GM21576 (cell line): ENCODE measurements around the gene NIPSNAP3A.

Experiments
- ATAC-seq: cut with Tn5 transposase; IDR thresholded peaks from one replicate; pipeline ENCODE4 v1.9.1; 2021; ENCODE audit warnings: mild to moderate bottlenecking, moderate library complexity; ENCODE audit not compliant: unreplicated experiment

The NIPSNAP3A gene

DNA sequence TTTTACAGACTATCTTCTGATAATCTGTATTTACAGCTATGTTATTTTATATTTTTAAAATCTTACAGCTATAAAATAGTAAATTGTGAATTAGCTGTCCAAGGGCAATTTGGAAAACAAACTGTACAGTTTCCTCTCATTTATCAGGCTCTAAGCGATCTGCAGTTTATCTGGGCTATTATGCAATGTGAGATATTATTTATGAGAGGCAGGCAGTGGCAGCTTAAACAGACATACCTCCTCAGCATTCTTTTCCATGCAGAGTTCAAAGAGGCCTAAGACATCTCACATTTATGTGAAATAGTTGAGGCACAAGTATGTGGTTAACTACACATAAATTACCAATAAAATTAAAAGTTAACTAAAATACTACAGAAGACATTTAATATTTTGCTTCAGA, 26.6 kb downstream of the NIPSNAP3A start:
- ATAC-seq, result no peak

DNA sequence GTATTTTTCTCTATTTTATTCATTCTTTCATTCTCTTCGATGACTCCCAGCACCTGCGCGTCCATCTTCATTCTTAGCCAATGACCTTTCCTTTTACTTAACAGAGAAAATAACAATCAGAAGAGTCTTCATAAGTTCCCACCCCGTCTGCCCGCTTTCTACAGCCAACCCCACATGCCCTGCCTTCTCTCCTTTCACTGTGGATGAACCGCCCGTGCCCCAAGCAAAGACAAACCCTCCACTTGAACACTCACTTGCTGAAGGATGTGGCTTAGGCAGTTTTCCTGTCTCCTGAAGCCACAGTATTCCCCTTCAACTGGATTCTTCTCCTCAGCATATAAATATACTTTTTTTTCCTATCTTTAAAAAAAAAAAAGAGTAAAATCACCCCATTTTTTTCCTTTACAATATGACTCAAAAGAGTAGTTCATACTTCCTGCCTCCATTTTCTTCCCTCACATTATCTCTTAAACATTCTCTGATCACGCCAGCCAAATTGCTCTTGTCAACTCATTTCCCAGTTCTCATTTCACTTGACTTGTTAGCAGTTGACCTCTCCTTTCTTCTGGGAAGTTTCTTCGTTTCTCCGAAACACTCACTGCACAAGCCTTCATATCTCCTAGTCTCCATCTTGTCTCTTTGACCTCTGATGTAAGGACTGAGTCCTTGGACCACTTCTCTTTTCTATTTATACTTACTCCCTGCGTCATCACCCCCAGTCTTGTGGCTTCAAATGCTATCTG, 27.5 kb downstream of the NIPSNAP3A start:
- ATAC-seq, result peak; percentile 90

GRCh38 chr9:104775574-104775936, 28.1 kb downstream of the NIPSNAP3A start:
- ATAC-seq, result peak; percentile 61

DNA sequence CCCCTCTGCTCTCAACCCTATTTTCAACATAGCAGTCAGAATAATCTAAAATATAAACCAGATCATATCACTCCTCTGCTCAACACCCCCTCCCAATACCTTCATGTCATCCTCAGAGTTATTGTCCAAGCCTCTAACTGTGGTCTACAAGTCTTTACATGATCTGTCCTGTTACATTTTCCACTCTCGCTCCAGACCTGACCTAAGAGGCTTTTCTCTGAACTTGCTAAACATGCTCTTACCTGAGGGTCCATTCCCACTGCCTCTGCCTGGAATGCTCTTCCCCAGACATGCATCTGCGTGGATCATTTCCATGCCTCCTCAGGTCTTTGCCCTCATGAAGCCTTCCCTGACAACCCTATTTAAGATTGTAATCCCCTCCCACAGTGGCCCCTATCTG, 28.5 kb downstream of the NIPSNAP3A start:
- ATAC-seq, result no peak

DNA sequence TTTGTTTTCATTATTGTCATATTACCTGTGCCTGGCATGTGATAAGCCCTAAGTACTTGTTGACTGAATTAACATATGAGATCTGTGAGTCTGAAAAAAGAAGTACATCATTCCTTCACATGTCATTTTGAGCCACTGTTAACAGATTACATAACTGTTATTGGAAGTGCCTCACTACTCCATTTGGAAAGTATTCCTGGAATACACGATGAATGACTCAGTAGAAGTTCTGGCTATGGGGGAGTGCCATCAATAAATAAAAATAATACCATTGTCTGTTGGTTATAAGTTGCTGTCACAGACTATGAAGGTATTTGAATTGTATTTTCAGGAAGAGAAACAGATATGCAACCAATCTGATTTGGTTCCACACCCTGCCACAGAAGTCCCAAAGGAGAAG, 29.3 kb downstream of the NIPSNAP3A start:
- no peak for ATAC-seq

DNA sequence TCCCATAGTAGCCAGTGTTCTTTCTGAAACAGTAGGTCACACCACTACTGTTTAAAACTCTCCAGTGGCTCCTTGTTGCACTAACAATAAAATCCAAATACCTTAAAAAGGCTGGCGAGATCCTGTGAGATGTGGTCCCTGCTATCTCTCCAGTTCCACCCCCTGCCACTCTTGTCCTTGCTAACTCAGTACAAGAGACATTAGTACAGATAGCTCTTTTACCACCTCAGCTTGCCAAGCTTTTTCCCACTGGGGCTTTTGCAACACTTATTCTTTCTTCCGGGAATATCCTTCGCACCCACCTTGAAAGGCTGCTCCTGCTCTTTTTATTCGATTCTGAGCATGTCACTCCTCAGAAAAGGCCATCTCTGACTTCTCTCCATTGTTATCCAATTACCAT, 31.3 kb downstream of the NIPSNAP3A start:
- no peak for ATAC-seq

DNA sequence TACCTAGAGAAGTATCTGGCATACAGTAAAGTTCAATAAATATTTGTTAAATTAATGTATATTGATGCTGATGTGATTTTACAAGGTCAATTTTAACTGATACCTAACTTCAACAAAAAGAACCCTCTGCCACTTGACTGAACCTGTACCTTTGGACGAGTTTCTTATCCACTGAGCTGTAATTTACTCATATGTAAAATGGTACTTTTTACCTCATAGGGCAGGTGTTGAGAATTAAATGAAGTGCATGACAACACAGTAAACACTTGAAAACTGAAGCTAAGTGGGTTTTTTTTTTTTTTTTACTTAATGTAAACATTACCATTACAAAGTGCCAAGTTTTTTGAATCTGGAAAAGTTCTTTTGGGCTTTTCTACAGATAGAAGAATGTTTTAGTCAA, 31.9 kb downstream of the NIPSNAP3A start:
- ATAC-seq, result no peak

DNA sequence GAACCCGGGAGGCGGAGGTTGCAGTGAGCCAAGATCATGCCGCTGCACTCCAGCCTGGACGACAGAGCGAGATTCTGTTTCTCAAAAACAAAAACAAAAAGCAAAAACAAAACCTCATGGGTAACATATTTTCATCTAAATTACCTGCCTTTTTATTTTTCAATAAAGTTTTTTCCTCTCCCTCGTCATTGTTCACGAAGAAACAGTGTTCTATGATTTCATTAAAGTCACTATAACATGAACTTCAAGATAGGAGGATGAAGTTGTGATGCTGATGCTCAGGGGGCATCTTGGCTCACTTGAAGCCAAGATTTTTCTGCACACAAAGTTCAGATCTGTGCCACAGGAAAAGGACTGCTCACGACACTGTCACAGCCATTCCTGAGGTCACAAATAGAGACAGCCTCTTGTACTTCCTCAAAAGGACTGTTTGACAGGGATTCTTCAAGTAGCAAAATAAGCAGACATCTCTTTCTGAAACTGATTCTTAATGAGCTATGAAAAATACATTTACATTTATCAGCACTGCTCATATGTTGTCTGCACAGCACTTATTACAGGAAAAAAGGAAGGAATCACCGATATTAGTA, 32.6 kb downstream of the NIPSNAP3A start:
- no peak for ATAC-seq

DNA sequence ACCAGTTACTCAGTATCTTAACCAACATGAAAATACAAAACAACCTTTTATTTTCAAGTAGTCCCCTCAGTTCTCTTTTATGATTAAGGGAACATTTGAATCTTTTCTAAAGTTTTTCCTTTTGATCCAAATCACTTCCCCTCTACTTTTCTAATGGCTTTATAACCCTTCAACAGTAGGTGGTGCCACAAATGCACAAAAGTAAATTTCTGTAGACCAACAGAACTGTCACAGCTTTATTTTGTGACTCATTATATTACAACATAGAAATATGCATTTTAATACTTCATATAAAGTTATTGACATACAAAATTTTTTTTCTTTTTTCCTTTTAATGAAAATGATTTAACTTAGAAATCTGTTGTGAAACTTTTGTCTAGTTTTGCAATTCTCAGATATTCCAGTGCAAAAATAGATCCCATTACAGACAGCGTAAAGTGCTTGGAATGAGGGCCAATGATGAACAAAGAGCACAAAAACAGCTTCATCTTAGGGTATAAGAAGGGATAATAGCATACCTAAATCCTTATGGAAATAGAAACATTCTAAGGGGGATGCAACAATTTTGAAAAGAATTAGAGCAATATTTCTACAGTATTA, 33.4 kb downstream of the NIPSNAP3A start:
- peak; percentile 38 for ATAC-seq

DNA sequence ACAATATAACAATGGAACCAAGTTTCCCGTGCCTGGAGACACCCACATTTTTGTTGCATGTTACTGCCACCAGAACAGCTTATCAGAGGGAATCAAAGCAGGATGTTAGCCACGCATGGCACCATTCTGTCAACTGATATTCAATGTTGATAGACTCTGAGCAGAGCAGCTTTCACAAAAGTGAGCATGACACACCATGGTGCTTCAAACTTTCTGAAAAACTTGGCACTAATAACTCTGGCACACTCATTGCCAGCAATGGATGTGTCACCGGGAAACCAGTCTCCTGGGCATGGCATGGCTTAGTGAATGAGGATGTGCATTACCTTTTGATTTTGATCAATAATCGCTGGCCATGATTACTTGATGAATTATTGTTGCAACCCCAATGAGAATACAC, 36.1 kb downstream of the NIPSNAP3A start:
- no peak for ATAC-seq

GRCh38 chr9:104784098-104784497, 36.6 kb downstream of the NIPSNAP3A start:
- peak; percentile 89 for ATAC-seq

- no peak for ATAC-seq
Observed at GRCh38 chr9:104786293-104786692, 38.8 kb downstream of the NIPSNAP3A start.

- ATAC-seq, result no peak
Observed at GRCh38 chr9:104787306-104788015, 40.0 kb downstream of the NIPSNAP3A start.

DNA sequence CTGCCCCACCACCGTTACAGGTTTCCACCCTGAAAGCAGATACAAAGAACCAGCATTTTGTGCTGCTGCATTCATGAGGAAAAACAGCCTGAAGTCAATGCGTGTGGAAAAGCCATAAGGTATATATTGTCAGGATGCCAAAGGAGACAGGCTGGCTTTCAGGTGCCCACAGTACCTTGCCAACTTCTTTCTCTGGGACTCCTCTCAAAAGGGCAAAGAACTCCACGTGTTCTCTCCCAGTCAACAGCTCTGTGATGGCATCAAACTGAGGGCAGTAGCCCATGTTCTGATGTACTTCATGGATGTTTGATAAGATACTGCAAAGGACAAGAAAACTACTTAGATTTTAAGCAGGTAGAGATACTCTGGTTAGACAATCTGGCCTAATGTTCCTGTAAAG, 40.8 kb downstream of the NIPSNAP3A start:
- no peak for ATAC-seq

- ATAC-seq, result no peak
Observed at GRCh38 chr9:104794070-104794469, 46.6 kb downstream of the NIPSNAP3A start.

- ATAC-seq, result no peak
Observed at GRCh38 chr9:104795082-104795481, 47.6 kb downstream of the NIPSNAP3A start.

- no peak for ATAC-seq
Observed at GRCh38 chr9:104795857-104796256, 48.4 kb downstream of the NIPSNAP3A start.

DNA sequence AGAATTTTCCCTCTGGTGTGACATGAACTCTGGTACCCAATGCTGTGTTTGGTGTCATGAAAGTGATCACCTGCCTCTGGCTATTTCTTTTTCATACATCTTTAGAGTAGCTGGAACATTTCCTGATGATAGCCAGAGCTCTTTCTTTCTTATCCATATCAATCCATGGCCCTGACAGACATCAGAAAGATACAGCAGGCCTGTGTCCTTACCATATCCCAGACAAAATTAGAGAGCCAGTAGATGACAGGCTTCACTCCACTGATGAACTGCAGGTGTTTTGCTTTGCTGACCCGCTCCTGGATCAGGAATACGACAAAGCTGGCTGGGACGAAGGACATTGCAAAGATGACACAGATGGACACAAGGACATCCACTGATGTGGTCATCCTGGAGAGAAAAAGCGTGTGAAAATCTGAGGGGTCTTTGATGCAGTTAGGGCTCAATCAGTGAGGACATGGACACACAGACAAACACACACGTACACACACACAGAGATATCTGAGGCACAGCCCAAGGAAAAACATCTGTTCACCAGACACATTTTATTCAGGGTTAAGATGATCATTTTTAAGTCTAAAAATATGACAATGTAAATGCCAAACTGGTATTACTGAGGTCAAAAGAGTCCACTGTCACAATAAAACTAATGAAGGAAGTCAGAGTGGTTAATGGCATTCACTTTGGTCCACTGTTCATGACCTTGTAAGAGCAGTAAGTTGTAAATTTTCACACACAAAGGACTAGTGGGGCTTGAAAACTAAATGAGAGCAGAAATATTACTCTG, 50.9 kb downstream of the NIPSNAP3A start:
- ATAC-seq, result no peak

GRCh38 chr9:104800068-104800785, 52.7 kb downstream of the NIPSNAP3A start:
- ATAC-seq, result no peak

GRCh38 chr9:104802110-104802509, 54.6 kb downstream of the NIPSNAP3A start:
- ATAC-seq, result no peak
